Ovary (tissue), 9 donors: ENCODE data around the gene MAPK14. TPM values are rescaled to one million over a fixed set of nuclear protein-coding genes. Genes with fewer than 3 reads are reported as not detected.

ENCODE experiments used
- DNase-seq, 5 donors: peaks; one replicate each; pipeline ENCODE4 v3.0.0-alpha.2; 2019 to 2020
- H3K27ac ChIP-seq, 2 donors: fragments of 200-600 bp; one replicate each; pipeline versions ENCODE4 v1.5.1 to v1.8.0; 2019 to 2022
- H3K27me3 ChIP-seq: fragments of 200-600 bp; one replicate; pipeline ENCODE4 v1.8.0; 2022
- H3K36me3 ChIP-seq: fragments of 200-600 bp; sonication (generic); one replicate; pipeline ENCODE4 v1.5.1; 2019
- H3K4me1 ChIP-seq: one replicate; pipeline ENCODE4 v1.8.1; 2013; ENCODE audit warnings: mild to moderate bottlenecking, moderate library complexity; ENCODE audit not compliant: insufficient read depth
- H3K4me3 ChIP-seq: fragments of 200-600 bp; sonication (generic); one replicate; pipeline ENCODE4 v1.5.1; 2017
- H3K9me3 ChIP-seq, 2 donors: fragments of 200-600 bp in 1 of 2; sonication (generic) in 1 of 2; one replicate each; pipeline versions ENCODE4 v1.5.1 to v1.8.1; 2013 to 2019; ENCODE audit warnings: mild to moderate bottlenecking in 1 of 2, moderate library complexity in 1 of 2
- EP300 ChIP-seq: sonication (generic); formaldehyde crosslinking; IDR thresholded peaks from one replicate; pipeline ENCODE4 v1.6.1; 2017; ENCODE audit warnings: antibody characterized with exemption
- POLR2A ChIP-seq: fragments of 450-650 bp; IDR thresholded peaks from one replicate; pipeline ENCODE4 v1.6.1; 2017; ENCODE audit warnings: antibody characterized with exemption, mild to moderate bottlenecking, moderate library complexity
- WGBS, 3 donors: extraction: QIAGEN DNeasy Blood & Tissue Kit in 1 of 3; methylation state at CpG; one replicate each; pipeline versions ENCODE4 v1.1.5 to v1.1.7; 2013 to 2017; 5-methylcytosine and 5-hydroxymethylcytosine counted together
- intact Hi-C, 4 donors: fragments of 100-400 bp; cut with DNase I; formaldehyde crosslinking; loops; one replicate each; pipeline versions ENCODE4 v1.11.0 to v1.15.1; 2022 to 2023
- polyA plus RNA-seq, 2 donors: library from polyadenylated mRNA; stranded (reverse); fragments of 200-250 nt in 1 of 2; fragments of 350-450 nt in 1 of 2; fragmentation: Illumina TruSeq in 1 of 2; extraction: RNeasy Lipid Tissue Mini Kit (QIAGEN cat#74804) in 1 of 2; gene quantifications; one replicate each; pipeline ENCODE4 v1.2.3, GENCODE V29; 2013 to 2014
- total RNA-seq, 7 donors: library from RNA; depleted of rRNA in 2 of 7; stranded (reverse); fragments of >200 nt in 2 of 7; fragmentation: NEBNext Ultra II Directional in 3 of 7; extraction: Animal tissue kit (Norgen Biotek cat#: 25700) in 3 of 7; gene quantifications; one replicate each; pipeline versions ENCODE4 v1.1.0 to v1.2.4, GENCODE V29; 2016 to 2023
- TF ChIP-seq, protein P1 (sequence below), 3 donors: fragments of 450-650 bp in 2 of 3; fragments of 200-600 bp in 1 of 3; IDR thresholded peaks; one replicate each; pipeline versions ENCODE4 v1.5.1 to v1.8.0; 2016 to 2022; ENCODE audit warnings: antibody characterized with exemption in 3 of 3, mild to moderate bottlenecking in 1 of 3
- donor health status: DM: no; HTN: no; CAD: no; lungs with moderate emphysema.
- donor health status: DM: no; HTN: no; CAD: no.
- donor health status: Bipolar disorder and iron deficiency.
- donor health status: DM: yes; HTN: yes; CAD: no.
- donor health status: DM: no; HTN: no; CAD: no.
- donor health status: DM: yes; HTN: yes; CAD: no.

Gene MAPK14
- total and polyA plus RNA-seq, 9 donors: 18.6 to 58.8 (median 37.1) TPM

- Histone ChIP-seq H3K27ac (no peak overlapping the region), H3K27me3 (no peaks in the 10 kb centered on the region), H3K4me1 (no peaks in the 10 kb centered on the region), H3K4me3 (no peak overlapping the region), H3K36me3 (no peaks in the 10 kb centered on the region), H3K9me3 (no peaks in the 10 kb centered on the region)
- DNase-seq: no peak
- WGBS, 3 donors: 18 to 32% (median 28%) methylated on average over 3 of the region's 3 CpGs
- no peak for TF ChIP-seq POLR2A
- no peak for TF ChIP-seq EP300
- TF ChIP-seq, protein P1, sequence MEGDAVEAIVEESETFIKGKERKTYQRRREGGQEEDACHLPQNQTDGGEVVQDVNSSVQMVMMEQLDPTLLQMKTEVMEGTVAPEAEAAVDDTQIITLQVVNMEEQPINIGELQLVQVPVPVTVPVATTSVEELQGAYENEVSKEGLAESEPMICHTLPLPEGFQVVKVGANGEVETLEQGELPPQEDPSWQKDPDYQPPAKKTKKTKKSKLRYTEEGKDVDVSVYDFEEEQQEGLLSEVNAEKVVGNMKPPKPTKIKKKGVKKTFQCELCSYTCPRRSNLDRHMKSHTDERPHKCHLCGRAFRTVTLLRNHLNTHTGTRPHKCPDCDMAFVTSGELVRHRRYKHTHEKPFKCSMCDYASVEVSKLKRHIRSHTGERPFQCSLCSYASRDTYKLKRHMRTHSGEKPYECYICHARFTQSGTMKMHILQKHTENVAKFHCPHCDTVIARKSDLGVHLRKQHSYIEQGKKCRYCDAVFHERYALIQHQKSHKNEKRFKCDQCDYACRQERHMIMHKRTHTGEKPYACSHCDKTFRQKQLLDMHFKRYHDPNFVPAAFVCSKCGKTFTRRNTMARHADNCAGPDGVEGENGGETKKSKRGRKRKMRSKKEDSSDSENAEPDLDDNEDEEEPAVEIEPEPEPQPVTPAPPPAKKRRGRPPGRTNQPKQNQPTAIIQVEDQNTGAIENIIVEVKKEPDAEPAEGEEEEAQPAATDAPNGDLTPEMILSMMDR (IDR thresholded peaks at IDR 0.05): no peak
- intact Hi-C loops: no loop called here
Observed at GRCh38 chr6:36076178-36077063, 48.8 kb downstream of the MAPK14 start.

DNA sequence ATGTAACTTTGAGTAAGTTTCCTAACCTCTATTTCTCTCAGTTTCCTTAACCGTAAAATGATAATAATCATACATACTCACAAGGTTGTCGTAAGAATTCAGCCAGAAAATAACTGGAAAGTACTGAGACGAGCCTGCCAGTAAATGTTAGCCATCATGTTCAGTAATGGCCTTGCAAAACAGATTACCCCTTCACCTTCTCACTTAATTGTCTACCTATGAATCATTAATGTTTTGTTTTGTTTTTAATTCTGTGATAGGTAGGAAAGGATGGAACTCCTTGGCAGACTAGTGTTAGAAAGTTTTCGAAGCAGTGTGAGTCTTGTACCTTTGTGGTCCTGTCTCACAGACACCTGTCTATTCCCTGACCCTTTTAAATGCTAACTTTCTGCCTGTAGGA is 50.6 kb downstream of the MAPK14 start:
- no peaks in the 10 kb centered on the region for H3K36me3 ChIP-seq
- intact Hi-C loops: no loop called here

GRCh38 chr6:36079601-36080000 is 52.0 kb downstream of the MAPK14 start:
- Histone ChIP-seq H3K27me3 (no peaks in the 10 kb centered on the region), H3K36me3 (no peaks in the 10 kb centered on the region), H3K4me3 (no peak overlapping the region), H3K9me3 (no peaks in the 10 kb centered on the region), H3K4me1 (no peaks in the 10 kb centered on the region), H3K27ac (no peak overlapping the region)
- DNase-seq: no peak
- TF ChIP-seq POLR2A (no peak), EP300 (no peak)
- TF ChIP-seq, protein P1 (IDR thresholded peaks at IDR 0.05): no peak
- 91 to 93% (median 92%) methylated on average over 2 of the region's 2 CpGs for WGBS, 3 donors
- intact Hi-C loops: no loop called here

More for the DNA sequence above, 50.6 kb downstream of the MAPK14 start:
- DNase-seq: no peak
- TF ChIP-seq, protein P1 (IDR thresholded peaks at IDR 0.05): no peak
- WGBS, 3 donors: 78 to 94% (median 93%) methylated on average over 4 of the region's 4 CpGs
- H3K27me3 ChIP-seq: no peaks in the 10 kb centered on the region
- no peak overlapping the region for H3K4me3 ChIP-seq
- H3K4me1 ChIP-seq: no peaks in the 10 kb centered on the region
- H3K27ac ChIP-seq: no peak overlapping the region
- H3K9me3 ChIP-seq: no peaks in the 10 kb centered on the region

GRCh38 chr6:36082318-36082717 is 54.7 kb downstream of the MAPK14 start:
- Histone ChIP-seq H3K9me3 (no peaks in the 10 kb centered on the region), H3K36me3 (no peaks in the 10 kb centered on the region), H3K4me1 (no peaks in the 10 kb centered on the region), H3K4me3 (no peak overlapping the region), H3K27me3 (no peaks in the 10 kb centered on the region), H3K27ac (no peak overlapping the region)
- intact Hi-C loops: no loop called here
- WGBS, 3 donors: 95 to 97% (median 96%) methylated on average over 1 of the region's 1 CpG
- no peak for DNase-seq
- TF ChIP-seq, protein P1 (IDR thresholded peaks at IDR 0.05): no peak
- TF ChIP-seq EP300 (no peak), POLR2A (no peak)
